ENCODE results near the gene BFSP1.

BFSP1 gene

DNA sequence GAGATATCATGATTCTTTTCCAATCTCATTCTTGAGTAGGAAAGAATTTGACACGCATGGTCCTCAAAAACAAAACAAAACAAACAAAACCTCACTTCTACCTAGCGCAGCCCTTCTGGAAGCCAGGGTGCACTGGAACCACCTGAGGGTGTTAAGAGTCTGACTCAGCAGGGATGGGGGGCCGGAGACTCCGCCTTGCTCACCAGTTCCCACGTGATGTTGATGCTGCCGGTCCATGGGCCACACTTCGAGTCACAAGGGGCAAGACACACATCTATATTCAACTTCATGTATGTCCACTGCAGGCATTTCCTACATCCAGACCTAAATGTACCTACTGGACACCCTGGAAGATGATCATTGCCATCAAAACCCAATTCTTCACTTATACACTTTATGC is 30.4 kb downstream of the BFSP1 start:
- DNase-seq (ENCODE audit: insufficient read length, low spot score): no peak
- FAIRE-seq: no peak

DNA sequence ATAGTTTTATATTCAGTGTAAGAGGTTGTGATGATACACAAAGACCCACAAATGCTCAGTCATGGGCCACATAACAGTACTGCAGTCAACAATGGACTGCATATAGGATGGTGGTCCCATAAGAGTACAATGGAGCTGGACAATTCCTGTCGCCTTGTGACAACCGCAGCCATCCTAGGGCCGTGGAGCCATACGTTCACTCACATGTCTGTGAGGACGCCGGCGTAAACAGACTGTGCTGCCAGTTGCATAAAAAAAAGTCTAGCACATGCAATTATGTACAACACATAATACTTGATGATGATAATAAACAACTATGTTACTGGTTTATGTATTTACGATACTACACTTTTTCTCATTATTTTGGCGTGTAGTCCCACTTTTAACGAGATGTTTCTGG is 30.9 kb downstream of the BFSP1 start:
- DNase-seq (ENCODE audit: insufficient read length, low spot score) (no peak), FAIRE-seq (no peak)

DNA sequence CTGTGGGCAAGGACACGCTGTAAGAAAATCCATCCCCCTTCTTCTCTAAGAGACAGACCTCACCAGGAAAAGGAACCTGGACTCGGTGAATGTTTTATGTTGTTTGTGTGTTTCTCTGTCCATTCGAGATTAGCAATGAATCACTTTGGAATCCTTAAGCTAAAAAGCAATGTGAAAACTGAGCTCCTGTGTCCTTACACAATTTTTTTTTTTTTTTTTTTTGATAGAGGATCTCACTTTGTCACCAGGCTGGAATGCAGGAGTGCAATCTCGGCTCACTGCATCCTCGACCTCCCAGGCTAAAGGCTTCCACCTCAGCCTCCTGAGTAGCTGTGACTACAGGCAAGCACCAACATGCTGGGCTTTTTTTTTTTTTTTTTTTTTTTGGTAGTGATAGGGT is 32.1 kb downstream of the BFSP1 start:
- FAIRE-seq (no peak), DNase-seq (ENCODE audit: insufficient read length, low spot score) (no peak)

DNA sequence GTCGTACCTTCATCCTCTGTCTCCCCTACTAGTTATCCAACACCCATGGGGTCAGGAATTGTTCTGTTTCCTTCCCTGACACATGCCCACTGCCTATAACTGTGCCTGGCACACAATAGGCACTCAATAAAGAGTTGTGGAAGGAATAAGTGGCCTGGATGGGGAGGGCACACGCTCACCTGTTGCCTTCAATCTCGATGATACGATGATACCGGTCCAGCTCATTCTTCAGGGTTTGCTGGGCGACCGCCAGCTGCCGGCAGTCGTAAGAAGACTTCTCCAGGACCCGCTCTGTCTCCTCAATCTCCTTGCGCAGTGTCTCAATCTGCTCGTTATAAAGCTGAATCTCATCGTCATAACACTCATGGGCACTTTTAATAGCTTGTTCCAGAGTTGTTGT is 32.5 kb downstream of the BFSP1 start:
- FAIRE-seq (no peak), DNase-seq (ENCODE audit: insufficient read length, low spot score) (no peak)

DNA sequence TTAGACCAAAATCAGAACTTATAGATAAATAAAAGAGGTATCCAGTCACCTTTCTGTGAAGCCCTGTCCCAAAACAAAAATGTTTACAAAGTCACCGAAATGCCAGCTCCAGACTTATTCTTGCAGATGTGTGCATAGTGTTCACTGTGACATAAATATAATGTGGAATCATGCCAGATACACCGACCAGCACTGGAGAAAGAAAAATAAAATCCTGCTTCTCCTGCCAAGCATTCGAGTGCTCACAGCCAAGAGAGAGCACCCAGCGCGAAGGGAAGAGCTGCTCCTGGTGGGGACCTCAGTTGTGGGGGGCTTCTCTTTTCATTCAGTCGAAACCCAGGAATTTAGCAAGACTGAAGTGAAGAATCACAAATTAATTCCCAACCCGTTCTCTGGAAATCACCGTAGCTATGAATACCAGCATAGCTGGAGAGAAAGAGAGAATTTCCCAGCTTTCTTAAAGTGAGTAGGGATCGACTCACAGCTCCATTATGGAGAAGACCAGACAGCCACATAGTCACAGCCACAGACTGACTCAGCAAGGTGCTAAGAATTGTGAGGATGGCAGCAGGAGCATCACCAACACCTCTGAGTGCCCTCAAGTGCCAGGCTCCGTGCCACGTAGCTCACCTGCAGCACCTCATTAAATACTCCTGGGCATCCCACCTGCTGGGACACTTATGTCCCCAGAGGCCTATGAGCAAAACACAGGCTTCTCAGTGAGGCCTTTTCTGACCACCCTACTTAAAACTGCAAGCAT is 33.2 kb downstream of the BFSP1 start:
- DNase-seq (ENCODE audit: insufficient read length, low spot score) (no peak), FAIRE-seq (no peak)

DNA sequence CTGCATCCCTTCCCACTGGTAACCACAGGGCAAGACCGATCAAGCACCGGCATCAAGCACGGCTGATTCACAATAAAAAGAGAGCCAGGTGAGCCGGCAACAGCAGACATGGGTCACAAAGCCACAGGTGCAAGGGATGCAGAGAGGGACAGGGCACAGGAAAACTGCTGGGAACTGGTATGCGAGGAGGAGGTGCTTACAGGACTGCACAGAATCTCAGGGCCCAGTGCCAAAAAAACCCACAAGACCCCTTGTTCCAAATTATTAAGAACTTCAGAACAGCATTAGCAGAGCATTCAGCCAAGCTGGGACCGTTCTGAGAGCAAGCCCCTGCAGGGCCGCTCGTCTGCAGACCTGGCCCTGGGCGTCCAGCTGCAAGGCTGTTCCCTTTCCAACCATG is 35.4 kb downstream of the BFSP1 start:
- FAIRE-seq (no peak), DNase-seq (ENCODE audit: insufficient read length, low spot score) (no peak)

DNA sequence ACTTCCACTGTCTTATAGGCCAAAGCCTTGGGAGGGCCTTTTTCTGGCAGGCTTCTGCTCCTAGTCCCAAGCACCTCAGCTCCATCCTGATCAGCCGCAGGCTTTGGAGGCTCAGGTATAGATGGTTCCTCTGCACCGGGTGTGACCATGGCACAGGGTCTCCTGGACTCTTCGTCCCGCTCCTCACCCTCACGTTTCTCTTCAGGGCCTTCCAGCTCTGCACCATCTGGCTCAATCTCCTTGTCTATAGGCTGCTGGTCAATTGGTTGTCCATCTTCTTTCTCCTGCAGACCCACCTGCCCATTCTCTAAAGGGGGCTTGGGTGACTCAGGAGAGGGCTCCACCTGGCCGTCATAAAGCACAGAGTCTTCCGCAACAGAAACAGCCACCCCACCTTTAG is 37.0 kb downstream of the BFSP1 start:
- DNase-seq (ENCODE audit: insufficient read length, low spot score): no peak
- FAIRE-seq: no peak

DNA sequence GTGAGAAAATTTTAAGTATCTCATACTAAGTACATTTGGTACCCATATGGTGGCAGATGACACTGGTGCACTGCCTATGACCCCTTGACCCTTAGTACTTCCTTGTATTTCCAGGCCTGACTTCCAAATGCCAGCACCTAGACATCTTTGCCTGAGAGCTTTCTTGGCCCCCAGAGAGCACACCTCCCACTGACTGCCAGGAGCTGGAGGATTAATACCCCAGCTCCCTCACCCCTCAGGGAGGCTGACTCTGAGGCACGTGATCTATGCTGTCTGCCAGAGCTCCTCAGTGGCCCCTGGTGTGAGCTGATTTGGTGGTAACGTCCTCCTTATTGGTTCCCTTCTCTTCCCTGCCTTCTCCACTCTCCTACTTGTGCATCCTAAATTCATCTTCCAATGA is 38.0 kb downstream of the BFSP1 start:
- DNase-seq (ENCODE audit: insufficient read length, low spot score): no peak
- no peak for FAIRE-seq

DNA sequence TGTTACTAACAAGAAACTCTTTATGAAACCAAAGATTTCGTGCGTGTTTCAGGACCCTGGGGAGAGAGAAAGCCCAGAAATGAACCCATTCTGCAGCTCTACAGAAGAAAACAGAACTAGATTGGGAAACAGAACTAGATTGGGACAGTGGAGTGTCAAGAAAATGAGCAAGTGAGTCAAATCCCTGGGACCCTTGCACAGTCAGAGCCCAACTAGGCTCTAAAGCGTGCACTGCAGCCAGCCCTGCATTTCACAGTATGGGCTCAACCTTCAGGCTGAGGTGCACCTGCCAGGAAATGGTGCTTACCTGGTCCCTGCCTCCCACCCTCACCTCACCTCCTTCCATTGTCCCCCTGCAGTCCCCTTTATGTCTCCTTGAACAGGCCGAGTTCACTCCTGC is 39.7 kb downstream of the BFSP1 start:
- no peak for FAIRE-seq

DNA sequence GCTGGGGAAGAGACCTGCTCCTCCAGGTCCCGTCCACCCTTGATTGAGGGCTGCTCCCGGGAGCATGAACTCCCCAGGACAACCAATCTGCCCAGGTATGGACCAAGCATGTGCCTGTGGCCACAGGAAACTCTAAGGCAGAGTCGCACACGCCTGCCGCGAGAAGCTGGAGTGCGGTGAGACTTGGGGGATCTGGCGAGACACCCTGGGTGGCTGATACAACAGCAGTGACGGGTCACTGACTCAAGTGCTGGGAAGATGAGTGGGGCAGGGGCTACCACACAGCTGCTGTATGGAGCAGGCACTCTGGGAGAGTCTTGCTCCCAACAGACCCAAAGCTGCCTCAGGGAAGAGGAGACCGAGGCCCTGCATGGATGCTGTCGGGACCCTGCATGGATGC is 40.1 kb downstream of the BFSP1 start:
- DNase-seq (ENCODE audit: insufficient read length, low spot score) (no peak), FAIRE-seq (no peak)

More for the DNA sequence above, 39.7 kb downstream of the BFSP1 start:
- DNase-seq (ENCODE audit: insufficient read length, low spot score): no peak

DNA sequence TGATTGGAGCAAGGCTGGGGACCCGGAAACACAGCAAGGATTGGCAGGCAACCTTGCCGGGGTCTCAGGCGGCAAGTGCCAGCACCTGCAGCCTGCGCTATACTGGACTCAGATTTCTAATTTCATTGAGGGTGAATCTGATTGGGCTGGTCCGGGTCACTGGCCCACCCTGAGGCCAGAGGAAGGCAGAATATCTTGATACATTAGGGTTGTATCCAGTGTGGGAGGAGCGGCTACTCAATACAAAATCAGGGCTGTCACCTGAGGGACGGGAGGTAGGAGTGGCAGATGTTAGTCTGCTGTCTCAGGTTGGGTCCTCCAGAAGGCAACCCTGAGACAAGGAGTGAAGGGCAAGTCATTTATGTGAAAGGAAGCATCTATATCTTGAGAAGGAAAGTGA is 40.7 kb downstream of the BFSP1 start:
- DNase-seq (ENCODE audit: insufficient read length, low spot score) (no peak), FAIRE-seq (no peak)

DNA sequence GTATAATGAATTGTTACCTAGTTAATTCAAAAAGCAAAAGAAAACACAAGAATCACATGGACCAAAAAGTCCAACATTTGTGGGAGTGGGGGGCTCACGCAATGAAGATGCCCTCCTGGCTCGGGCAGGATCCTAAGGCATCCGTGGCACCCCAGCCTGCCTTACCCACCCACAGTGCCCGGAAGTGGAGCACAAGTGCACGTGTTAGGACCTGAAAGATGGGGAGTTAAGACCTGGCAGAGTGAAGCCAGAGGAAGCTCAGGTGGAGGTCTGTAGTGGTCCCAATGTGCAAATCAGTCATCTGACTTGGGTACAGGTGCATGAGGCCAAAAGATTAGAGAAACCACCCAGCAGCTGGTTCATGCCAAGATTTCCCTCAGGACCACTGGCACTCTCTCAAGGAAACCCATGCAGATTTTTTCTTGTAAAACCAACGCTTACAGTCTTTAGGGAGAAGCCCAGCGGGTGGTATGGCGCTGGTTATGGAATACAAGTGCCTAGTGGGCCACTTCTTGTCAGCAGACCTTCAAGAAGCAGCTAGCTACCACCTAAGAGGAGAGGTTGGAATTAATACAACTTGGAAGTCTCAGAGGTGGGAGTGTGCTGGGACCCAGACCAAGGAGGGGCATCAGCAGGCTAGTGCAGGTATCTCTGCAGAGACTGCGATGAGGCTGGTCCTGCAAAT is 42.1 kb downstream of the BFSP1 start:
- FAIRE-seq: no peak
- DNase-seq (ENCODE audit: insufficient read length, low spot score): no peak

DNA sequence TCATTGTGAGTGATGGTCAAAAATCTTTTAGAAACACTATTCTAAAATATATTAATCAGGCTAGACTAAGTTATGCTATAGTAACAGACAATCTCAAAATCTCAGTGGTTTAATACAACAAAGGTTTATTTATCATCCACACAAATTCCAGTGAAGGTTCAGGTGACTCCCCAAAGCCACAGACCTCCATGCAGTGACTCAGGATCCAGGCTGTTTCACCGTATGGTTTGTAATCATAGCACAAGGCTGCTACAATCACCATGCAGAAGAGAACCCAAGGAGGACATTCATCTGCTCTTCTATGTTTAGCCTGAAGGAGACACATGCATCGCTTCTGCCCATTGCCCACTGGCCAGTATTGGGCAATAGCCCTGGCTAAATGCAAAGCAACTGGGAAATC is 46.2 kb downstream of the BFSP1 start:
- no peak for DNase-seq (ENCODE audit: insufficient read length, low spot score)
- FAIRE-seq: no peak

DNA sequence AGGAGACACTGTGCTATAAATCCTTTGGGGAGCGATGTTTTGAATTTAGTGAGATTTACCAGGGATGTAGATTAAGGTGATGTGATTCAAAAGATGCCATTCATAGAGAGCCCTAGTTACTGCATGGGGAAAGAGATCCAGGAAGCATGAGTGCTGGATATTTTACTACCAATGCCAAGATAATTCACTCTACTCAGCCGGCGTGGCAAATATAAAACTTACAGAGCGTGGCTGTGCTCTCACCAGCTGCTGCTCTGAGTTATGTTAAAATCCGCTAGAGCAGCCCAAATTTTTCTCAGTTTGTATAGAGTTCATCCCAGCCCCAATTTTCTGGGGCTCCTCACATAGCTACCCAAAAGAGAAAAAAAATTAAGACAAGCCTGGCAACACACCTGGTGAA is 48.6 kb downstream of the BFSP1 start:
- FAIRE-seq (no peak), DNase-seq (ENCODE audit: insufficient read length, low spot score) (no peak)

DNA sequence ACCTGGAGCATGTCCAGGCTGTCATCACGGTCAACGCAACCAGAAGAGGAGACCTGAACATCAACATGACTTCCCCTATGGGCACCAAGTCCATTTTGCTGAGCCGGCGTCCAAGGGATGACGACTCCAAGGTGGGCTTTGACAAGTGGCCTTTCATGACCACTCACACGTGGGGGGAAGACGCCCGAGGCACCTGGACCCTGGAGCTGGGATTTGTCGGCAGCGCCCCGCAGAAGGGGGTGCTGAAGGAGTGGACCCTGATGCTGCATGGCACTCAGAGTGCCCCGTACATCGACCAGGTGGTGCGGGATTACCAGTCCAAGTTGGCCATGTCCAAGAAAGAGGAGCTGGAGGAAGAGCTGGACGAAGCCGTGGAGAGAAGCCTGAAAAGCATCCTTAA is 49.5 kb downstream of the BFSP1 start:
- FAIRE-seq (no peak), DNase-seq (ENCODE audit: insufficient read length, low spot score) (no peak)

DNA sequence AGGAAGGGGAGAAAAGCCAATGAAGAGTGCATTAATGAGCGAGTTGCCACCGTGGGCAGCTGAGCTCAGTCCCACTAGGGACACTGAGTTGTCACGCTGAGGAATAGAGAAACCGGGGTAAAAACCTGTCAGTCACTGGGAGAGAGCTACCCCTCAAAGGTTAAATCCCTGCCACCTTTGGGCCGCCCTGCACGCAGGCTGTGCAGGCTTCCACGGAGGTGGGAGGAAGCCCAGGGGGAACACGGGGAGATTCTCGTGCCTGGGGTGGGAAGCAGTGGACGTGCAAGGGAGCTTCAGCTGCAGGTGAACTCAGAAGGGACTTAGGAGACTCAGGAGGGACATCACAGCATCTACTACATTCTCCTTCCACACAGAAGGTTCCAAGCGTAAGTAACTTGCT is 50.5 kb downstream of the BFSP1 start:
- FAIRE-seq: no peak
- DNase-seq (ENCODE audit: insufficient read length, low spot score): no peak

DNA sequence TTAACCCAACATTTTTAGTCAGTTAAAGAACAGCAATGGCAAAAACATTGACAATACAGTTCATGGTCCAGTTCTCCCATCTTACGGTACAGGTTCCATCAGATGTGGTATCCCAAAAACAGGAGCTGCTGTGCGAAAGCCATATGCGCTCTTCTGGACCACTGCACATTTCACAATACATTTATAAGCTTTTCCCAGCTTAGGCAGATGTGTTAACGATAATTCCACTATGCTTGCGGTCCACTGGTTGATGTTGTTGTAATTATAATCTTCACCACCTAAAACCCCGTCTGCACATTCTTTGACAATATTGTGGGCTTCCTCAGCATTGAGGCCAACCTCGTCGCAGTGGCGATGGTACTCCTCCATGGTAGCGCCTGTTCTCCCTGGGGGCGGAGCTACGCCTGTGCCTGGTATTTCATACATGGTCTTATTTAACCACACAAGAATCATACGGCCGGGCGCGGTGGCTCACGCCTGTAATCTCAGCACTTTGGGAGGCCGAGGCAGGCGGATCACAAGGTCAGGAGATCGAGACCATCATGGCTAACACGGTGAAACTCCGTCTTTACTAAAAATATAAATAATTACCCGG is 52.0 kb downstream of the BFSP1 start:
- FAIRE-seq (no peak), DNase-seq (ENCODE audit: insufficient read length, low spot score) (no peak)

DNA sequence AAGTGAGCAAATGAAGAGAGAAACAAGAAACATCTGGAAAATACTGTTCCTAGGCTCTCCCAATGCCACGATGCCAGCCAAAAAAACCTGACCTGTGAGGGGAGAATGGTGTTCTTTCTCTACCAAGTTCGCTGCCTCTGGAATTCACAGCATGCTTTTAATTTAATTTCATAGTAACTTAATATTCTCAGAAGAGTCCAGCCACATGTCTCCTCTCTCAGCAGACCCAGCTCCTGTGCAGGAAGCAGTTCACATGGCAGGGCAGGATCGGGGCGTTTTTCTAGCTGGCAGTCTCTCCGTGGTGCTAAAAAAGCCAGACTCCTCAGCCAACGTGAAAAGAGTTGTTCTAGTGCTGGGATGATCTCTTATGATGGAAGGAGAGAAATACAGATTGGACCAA is 57.5 kb downstream of the BFSP1 start:
- no peak for DNase-seq (ENCODE audit: insufficient read length, low spot score)
- no peak for FAIRE-seq

DNA sequence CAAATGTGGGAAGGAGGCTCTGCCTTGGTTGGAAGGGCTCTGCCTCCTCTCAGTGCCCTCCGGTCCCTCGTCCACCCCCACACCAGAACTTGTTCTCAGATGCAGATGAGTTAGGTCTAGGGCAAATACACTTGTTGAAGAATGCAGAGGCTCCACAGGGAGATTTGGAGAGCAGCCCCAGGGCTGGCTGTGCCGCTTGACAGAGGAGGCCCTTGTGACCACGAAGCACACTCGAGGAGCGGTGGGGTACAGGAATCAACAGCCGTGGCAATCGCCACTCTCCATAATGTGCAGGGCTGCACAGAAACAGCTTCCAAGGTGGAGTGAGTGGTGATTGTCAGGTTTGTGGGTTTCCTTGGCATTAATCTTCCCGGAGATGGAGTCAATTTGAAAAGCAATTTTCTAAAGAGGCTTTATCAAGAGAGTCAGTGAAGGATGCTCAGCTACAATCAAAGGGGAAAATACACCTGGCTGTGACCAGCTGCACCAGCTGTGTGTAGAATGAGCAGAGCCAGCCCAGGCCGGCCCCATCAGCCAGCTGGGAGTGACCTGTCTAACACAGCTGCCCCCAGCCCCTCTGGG is 59.5 kb downstream of the BFSP1 start:
- FAIRE-seq (no peak), DNase-seq (ENCODE audit: insufficient read length, low spot score) (no peak)

DNA sequence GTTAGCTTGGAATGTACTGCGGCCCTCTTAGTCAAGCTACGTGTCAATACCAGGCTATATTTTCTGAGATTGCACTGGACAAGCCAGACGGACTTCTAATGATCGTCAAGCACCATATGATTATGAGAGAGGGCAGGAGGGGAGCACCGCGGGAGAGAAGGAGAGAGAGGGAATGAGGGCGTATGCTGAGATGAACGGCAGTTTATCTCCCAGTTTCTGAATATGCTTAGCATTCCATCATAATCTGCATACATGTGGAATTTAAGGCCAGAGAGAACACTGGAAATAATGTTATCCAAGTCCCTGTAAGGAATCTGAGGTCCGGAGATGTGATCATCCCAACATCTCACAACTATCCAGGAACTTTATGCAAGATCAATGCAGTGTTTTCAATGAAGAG is 60.2 kb downstream of the BFSP1 start:
- FAIRE-seq: no peak
- no peak for DNase-seq (ENCODE audit: insufficient read length, low spot score)

DNA sequence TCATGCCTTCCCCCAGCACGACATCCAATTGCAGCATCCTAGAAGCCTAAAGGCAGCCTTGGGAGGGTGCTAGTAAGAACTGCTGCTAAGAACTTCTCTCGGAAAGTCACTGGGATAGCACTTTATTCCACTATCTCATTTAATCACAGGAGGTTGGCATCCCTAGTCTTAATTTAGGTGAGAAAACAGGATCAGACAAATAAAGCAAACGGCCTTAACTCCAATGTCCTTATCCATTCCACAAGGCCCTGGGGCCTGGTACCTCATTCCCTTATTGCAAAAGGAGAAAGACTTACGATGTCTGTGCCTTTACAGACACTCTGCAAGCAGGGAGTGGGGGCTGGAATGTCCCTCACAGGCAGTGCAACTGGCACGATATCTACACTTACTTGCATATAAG is 60.7 kb downstream of the BFSP1 start:
- FAIRE-seq (no peak), DNase-seq (ENCODE audit: insufficient read length, low spot score) (no peak)

Data from GM19239 (cell line).